WI38 (cell line): Measurements from ENCODE around the gene FAM241A.
A peak's percentile ranks its signal among the peaks of the same experiment; 100 is the strongest.
"Not testable (repeated sequence)": the region's sequence is repeated elsewhere in the genome, so short reads cannot be mapped to it uniquely, and the experiment has no call there.

Experiments
- H3K4me3 ChIP-seq: 2 replicates; pipeline ENCODE4 v1.5.1; 2011; ENCODE audit warnings: low read depth, mild to moderate bottlenecking, control low read depth, low read length
- TF ChIP-seq, protein P1 (sequence below): IDR thresholded peaks from 2 replicates; pipeline ENCODE4 v1.5.1; 2012; ENCODE audit warnings: low read depth, mild to moderate bottlenecking, control low read depth, low read length

FAM241A gene

DNA sequence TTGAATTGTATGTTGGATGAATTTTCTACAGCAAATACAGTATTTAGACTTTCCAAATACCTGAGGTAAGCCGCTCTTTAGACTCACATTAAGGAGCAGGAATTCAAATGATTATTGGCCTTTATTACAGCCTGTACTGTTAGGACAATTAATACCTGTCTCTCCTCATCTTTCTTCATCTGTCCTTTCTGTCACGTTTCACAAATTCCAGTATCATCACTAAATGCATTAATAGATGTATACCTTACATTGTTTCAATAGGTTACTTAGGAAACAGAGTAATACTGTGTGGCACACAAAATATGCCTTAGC is 1.2 kb downstream of the FAM241A start:
- TF ChIP-seq, protein P1, sequence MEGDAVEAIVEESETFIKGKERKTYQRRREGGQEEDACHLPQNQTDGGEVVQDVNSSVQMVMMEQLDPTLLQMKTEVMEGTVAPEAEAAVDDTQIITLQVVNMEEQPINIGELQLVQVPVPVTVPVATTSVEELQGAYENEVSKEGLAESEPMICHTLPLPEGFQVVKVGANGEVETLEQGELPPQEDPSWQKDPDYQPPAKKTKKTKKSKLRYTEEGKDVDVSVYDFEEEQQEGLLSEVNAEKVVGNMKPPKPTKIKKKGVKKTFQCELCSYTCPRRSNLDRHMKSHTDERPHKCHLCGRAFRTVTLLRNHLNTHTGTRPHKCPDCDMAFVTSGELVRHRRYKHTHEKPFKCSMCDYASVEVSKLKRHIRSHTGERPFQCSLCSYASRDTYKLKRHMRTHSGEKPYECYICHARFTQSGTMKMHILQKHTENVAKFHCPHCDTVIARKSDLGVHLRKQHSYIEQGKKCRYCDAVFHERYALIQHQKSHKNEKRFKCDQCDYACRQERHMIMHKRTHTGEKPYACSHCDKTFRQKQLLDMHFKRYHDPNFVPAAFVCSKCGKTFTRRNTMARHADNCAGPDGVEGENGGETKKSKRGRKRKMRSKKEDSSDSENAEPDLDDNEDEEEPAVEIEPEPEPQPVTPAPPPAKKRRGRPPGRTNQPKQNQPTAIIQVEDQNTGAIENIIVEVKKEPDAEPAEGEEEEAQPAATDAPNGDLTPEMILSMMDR: no peak
- peak overlapping the region; percentile 76 for H3K4me3 ChIP-seq

DNA sequence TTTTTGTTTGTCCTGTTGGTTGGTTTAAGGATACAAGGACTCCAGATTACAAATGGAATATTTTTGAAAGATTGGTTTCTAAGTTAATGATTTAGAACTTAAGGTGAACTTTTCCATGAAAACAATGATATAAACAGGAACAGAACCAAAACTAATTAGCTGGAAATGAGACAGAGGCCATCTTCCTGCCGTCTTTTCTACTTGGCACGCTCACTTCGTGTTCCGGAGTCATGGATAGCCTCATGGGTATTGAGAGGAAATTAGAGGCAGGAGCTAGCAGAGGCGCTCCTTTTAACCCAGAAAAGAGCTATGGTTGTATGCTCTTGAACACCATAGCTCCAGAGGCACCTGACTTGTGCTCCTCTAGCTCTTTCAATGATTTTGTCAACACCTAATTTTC is 2.4 kb downstream of the FAM241A start:
- TF ChIP-seq, protein P1: no peak
- no peak overlapping the region for H3K4me3 ChIP-seq

DNA sequence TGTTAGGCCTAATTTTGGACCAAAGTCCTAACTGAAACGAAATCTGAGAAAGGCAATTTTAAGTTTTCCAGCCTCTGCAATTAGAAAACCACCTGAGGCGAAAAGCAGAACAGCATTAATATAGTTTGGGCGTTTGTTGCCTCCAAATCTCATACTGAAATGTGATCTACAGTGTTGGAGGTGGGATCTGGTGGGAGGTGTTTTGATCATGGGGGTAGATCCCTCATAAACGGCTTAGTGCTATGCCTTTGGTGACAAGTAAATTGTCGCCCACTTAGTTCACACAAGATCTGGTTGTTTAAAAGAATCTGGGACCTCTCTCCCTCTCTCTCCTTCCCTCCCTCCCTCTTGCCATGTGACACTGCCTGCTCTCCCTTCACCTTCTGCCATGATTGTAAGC is 5.7 kb downstream of the FAM241A start:
- TF ChIP-seq, protein P1: no peak
- no peak overlapping the region for H3K4me3 ChIP-seq

DNA sequence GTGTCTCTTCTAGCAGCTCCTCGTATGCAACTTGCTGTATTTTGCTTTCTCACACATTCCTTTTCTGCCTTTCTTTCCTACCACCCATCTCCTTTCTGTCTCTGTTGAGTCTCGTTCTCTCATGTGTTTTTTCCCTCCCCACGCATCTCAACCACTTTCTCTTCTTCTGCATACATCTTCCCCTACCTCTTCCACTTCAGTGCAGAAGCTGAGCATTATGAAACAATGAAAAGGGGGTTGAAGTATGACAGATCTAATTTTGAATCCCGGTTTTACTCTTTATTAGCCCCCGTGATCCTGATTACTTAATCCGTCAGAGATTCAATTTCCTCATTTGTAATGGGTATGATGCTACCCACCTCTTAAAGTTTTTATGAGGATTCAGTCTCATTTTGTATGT is 7.3 kb downstream of the FAM241A start:
- TF ChIP-seq, protein P1: no peak
- H3K4me3 ChIP-seq: no peak overlapping the region

DNA sequence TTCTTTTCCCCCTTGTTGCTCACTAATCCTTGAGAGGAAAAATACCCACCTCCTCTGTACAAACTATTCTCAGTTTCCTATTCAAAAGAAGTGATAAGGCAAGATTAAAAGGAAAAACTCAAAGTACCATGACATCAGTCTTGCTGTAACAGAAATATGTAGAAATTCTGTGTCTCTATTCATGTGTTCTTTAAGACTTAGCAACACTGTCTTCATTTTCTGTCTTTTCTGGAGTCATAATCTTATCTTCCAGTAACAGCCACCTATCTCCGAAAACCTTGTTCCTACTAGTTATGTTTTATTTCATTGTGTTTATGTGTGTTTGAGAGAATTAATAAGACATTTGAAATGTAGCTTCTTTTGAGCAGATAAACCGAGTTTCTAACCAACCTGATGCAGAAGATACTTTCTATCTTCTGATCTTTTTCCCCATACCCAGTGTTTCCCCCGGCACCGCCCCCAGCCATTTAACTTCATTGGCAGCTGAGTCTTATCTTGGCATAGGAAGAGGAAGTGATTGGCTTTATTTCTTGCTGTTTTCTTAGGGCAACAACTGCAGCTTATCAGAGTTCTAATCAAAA is 8.0 kb downstream of the FAM241A start:
- TF ChIP-seq, protein P1: no peak
- H3K4me3 ChIP-seq: no peak overlapping the region

DNA sequence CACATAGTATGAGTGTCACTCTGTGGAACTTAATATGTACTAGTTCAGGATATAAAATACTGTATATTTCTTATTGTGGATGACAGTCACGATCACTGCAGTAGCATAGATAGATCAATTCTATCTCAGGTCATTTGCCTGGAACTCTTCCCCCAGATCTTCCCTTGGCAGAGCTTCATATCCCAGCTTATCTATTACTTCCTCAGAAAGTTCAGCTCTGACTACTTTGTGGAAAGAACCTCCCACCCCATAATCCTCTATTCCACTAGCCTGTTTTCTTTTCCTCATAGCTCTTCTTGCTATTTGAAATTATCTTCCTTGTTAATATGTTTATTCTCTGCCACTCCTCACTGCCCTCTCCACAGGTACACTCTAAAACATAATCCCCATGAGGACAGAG is 10.9 kb downstream of the FAM241A start:
- H3K4me3 ChIP-seq: no peak overlapping the region
- TF ChIP-seq, protein P1: no peak

DNA sequence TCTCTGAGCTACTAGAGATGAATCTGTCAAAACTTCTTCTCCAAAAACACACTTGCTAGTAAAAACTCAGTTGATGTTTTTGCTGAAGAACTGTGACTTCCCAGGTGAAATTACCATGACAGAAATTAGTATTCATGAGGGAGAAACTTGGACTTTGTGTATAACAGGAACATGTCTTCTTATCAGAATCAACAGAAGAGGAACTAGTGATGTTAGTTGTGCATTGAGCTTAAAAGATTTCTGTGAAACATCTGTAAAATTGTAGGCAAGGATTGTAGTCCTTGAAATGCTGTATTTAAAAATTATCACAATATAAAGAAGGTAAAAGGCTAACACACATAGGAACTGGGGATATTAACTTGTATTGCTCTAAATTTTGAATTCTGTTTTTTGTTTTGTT is 11.3 kb downstream of the FAM241A start:
- no peak overlapping the region for H3K4me3 ChIP-seq
- TF ChIP-seq, protein P1: no peak

DNA sequence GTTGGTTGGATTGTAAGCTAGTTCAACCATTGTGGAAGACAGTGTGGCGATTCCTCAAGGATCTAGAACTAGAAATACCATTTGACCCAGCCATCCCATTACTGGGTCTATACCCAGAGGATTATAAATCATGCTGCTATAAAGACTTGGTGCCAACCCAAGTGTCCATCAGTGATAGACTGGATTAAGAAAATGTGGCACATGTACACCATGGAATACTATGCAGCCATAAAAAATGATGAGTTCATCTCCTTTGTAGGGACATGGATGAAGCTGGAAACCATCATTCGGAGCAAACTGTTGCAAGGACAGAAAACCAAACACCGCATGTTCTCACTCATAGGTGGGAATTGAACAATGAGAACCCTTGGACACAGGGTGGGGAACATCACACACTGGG is 18.5 kb downstream of the FAM241A start:
- H3K4me3 ChIP-seq: not testable (repeated sequence)
